ENCODE data around the gene SELL.
A peak's percentile ranks its signal among the peaks of the same experiment; 100 is the strongest.
"Not testable (repeated sequence)": the region's sequence is repeated elsewhere in the genome, so short reads cannot be mapped to it uniquely, and the experiment has no call there.

The SELL gene

DNA sequence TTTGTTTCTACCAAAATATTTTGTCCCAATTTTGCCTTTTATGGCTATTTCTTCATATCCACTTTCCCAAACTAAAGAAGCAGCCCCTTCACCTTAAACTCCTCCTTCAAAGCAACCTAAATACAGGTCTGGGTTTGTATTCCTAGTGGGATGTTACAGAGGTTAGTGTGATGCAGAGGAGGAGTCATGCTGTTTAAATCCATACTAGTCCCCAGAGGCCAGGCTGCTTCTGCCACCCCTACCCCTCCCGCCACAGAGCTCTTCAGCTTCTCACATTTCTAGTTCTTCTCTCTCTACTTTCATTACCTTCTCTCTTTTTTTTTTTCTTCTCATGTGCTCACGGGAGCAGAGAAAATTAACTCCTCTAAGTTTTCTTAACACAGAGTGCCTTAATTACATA, 29.3 kb downstream of the SELL start:
- no peak overlapping the region for H3K27ac Mint-ChIP-seq

DNA sequence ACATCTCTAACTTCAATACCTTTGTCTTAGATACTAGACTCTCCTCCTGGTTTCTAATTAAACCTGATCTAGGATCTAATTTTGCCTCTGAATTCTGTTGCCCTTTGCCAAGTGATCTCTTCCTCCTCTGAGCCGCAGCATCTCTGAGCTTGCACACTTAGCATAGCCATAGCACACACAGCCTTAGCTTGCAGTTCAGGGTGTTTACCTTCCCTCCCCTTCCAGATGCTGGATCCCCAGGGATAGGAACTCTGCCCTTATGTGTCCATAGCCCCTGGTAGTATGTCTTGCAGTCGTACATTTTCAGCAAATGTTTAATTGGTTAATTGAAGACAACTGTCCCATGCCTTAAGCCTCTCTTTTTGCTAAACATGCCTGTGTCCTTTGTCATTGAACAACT, 30.3 kb downstream of the SELL start:
- H3K36me3 Mint-ChIP-seq (ENCODE audit: low read depth) = no peaks in the 10 kb centered on the region
- peaks cover 10% of the 10 kb centered on the region for H3K27me3 Mint-ChIP-seq (ENCODE audit: low read depth, poor library complexity)
- no peak overlapping the region for H3K4me3 Mint-ChIP-seq
- TF ChIP-seq, protein P1, sequence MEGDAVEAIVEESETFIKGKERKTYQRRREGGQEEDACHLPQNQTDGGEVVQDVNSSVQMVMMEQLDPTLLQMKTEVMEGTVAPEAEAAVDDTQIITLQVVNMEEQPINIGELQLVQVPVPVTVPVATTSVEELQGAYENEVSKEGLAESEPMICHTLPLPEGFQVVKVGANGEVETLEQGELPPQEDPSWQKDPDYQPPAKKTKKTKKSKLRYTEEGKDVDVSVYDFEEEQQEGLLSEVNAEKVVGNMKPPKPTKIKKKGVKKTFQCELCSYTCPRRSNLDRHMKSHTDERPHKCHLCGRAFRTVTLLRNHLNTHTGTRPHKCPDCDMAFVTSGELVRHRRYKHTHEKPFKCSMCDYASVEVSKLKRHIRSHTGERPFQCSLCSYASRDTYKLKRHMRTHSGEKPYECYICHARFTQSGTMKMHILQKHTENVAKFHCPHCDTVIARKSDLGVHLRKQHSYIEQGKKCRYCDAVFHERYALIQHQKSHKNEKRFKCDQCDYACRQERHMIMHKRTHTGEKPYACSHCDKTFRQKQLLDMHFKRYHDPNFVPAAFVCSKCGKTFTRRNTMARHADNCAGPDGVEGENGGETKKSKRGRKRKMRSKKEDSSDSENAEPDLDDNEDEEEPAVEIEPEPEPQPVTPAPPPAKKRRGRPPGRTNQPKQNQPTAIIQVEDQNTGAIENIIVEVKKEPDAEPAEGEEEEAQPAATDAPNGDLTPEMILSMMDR (IDR thresholded peaks at IDR 0.05) = no peak
- H3K9me3 Mint-ChIP-seq = no peaks in the 10 kb centered on the region
- DNase-seq = peak; percentile 10
- peaks cover 24% of the 10 kb centered on the region for H3K4me1 Mint-ChIP-seq
- H3K27ac Mint-ChIP-seq = no peak overlapping the region

More for the DNA sequence above, 29.3 kb downstream of the SELL start:
- Mint-ChIP-seq H3K9me3 (no peaks in the 10 kb centered on the region), H3K27me3 (ENCODE audit: low read depth, poor library complexity) (peaks cover 10% of the 10 kb centered on the region), H3K36me3 (ENCODE audit: low read depth) (no peaks in the 10 kb centered on the region), H3K4me1 (peaks cover 24% of the 10 kb centered on the region), H3K4me3 (peak overlapping the region; percentile 47)
- DNase-seq = peak; percentile 6
- TF ChIP-seq, protein P1 (IDR thresholded peaks at IDR 0.05) = no peak

DNA sequence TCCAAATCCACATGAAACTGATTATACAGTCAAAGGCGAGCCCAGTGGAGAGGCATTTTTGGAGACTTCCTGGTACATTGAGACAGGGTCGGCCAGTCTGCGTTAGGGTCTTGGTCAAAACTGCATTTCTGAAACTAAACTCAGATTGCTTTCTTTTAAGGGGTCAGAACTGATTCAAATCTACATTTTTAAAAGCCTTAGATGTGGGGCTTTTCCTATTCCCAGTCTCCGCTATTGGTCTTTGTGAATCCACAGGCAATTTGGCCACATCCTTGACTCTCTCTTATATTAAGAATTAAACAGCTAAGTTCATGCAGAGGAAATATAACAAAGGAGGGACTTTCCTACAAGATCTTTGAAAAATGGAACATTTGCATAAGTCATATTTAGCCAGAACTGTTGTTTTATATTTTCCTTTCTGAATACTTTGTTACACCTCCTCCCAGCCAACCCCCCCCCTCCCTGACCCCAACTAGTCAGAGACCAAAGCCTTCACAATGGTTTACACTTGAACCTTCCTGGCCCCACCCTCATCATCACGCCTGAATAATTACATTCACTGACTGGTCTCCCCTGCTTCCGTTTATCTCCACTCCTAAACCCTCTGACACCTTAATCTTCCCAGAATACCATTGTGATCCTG, 30.9 kb downstream of the SELL start:
- H3K27ac Mint-ChIP-seq = no peak overlapping the region
- H3K36me3 Mint-ChIP-seq (ENCODE audit: low read depth) = no peaks in the 10 kb centered on the region
- peaks cover 24% of the 10 kb centered on the region for H3K4me1 Mint-ChIP-seq
- no peaks in the 10 kb centered on the region for H3K9me3 Mint-ChIP-seq
- DNase-seq = no peak
- no peak overlapping the region for H3K4me3 Mint-ChIP-seq
- peaks cover 10% of the 10 kb centered on the region for H3K27me3 Mint-ChIP-seq (ENCODE audit: low read depth, poor library complexity)
- TF ChIP-seq, protein P1 (IDR thresholded peaks at IDR 0.05) = no peak

DNA sequence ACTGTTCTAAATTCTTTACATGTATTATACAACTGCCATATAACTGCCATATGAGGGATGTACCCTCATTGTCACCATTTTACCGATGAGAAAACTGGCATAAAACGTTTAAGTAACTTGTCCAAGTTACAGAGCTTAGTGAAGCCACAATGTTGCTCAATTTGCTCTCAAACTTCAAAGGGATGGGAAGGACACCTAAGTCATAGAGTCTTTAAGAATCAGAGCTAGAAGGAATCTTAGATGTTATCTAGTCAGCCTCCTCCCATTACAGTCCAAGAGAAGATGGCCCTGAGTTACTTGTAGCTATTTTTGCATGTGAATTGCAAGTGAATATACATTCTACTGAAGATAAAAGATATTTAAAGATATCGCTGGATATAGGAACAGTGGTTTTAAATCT, 31.7 kb downstream of the SELL start:
- H3K27ac Mint-ChIP-seq = no peak overlapping the region

DNA sequence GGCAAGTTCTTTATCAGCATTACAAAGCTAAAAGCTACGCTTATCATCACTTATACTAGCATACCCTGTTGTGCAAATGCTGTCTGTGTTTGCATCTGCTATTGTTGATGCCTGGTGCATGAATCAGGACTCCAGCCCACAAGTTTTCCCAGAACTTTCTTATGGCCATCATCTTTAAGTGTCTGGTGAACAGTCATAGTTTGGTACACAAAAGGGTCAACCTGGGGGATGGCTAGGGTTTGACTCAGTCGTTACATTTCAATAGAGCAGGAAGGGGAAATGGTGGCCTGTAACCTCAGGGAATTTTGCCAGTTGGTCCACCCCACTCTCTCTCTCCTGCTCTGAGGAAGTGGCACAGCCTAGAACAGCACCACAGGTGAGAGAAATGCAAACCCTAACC, 35.4 kb downstream of the SELL start:
- H3K4me3 Mint-ChIP-seq = no peak overlapping the region
- peaks cover 16% of the 10 kb centered on the region for H3K27me3 Mint-ChIP-seq (ENCODE audit: low read depth, poor library complexity)
- no peak for DNase-seq
- TF ChIP-seq, protein P1 (IDR thresholded peaks at IDR 0.05) = no peak
- no peaks in the 10 kb centered on the region for H3K9me3 Mint-ChIP-seq
- H3K4me1 Mint-ChIP-seq = peaks cover 10% of the 10 kb centered on the region
- no peak overlapping the region for H3K27ac Mint-ChIP-seq
- H3K36me3 Mint-ChIP-seq (ENCODE audit: low read depth) = no peaks in the 10 kb centered on the region

More for the DNA sequence above, 31.7 kb downstream of the SELL start:
- no peaks in the 10 kb centered on the region for H3K36me3 Mint-ChIP-seq (ENCODE audit: low read depth)
- H3K27me3 Mint-ChIP-seq (ENCODE audit: low read depth, poor library complexity) = peaks cover 10% of the 10 kb centered on the region
- H3K4me3 Mint-ChIP-seq = no peak overlapping the region
- no peak for DNase-seq
- peaks cover 24% of the 10 kb centered on the region for H3K4me1 Mint-ChIP-seq
- TF ChIP-seq, protein P1 (IDR thresholded peaks at IDR 0.05) = no peak
- no peaks in the 10 kb centered on the region for H3K9me3 Mint-ChIP-seq

DNA sequence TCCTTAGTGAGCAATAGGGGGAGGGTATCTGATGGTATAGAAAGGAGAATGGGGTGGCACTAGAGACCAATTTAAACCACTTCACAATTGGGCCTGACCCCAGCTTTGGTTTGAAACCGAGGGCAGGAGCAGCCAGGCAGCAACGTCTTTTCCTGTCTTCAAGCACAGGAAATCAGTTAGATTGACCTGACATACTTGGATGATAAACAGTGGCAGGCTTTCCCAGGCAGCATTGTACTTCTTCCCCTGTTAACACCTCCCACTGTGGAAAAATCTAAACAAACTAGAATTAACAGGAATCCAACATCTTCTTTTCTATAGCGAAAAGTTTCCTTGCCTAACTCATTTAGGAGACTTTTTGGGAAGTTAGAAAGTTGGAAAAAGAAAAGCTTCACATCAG, 40.6 kb downstream of the SELL start:
- H3K27me3 Mint-ChIP-seq (ENCODE audit: low read depth, poor library complexity) = peaks cover 24% of the 10 kb centered on the region
- H3K36me3 Mint-ChIP-seq (ENCODE audit: low read depth) = no peaks in the 10 kb centered on the region
- H3K4me1 Mint-ChIP-seq = no peaks in the 10 kb centered on the region
- no peak overlapping the region for H3K4me3 Mint-ChIP-seq
- H3K27ac Mint-ChIP-seq = no peak overlapping the region
- TF ChIP-seq, protein P1 (IDR thresholded peaks at IDR 0.05) = no peak
- no peaks in the 10 kb centered on the region for H3K9me3 Mint-ChIP-seq
- no peak for DNase-seq

DNA sequence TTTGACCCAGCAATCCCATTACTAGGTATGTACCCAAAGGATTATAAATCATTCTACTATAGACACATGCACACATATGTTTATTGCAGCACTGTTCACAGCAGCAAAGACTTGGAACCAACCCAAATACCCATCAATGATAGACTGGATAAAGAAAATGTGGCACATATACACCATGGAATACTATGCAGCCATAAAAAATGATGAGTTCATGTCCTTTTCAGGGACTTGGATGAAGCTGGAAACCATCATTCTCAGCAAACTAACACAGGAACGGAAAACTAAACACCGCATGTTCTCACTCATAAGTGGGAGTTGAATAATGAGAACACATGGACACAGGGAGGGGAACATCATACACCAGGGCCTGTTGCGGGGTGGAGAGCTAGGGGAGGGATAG, 41.2 kb downstream of the SELL start:
- Mint-ChIP-seq H3K27me3 (ENCODE audit: low read depth, poor library complexity) (peaks cover 24% of the 10 kb centered on the region), H3K27ac (peak overlapping the region; percentile 44)
- not testable (repeated sequence) for H3K4me1 Mint-ChIP-seq; H3K4me3 Mint-ChIP-seq; DNase-seq; H3K9me3 Mint-ChIP-seq; H3K36me3 Mint-ChIP-seq (ENCODE audit: low read depth)

DNA sequence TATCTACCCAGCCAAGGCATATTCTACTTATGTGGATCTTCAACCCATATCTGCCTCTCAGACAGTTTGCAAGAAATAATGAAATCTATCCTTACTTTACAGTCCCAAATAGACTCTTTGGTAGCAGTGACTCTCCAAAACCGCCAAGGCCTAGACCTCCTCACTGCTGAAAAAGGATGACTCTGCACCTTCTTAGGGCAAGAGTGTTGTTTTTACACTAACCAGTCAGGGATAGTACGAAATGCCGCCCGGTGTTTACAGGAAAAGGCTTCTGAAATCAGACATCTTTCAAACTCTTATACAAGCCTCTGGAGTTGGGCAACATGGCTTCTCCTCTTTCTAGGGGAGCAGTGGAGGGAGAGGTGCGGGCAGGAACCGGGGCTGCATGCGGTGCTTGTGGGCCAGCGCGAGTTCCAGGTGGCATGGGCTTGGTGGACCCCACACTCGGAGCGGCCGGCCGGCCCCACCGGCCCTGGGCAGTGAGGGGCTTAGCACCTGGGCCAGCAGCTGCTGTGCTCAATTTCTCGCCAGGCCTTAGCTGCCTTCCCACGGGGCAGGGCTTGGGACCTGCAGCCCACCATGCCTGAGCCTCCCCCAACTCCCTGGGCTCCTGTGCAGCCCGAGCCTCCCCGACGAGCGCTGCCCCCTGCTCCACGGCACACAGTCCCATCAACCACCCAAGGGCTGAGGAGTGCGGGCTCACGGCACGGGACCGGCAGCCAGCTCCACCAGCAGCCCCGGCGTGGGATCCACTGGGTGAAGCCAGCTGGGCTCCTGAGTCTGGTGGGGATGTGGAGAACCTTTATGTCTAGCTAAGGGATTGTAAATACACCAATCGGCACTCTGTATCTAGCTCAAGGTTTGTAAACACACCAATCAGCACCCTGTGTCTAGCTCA, 43.5 kb downstream of the SELL start:
- not testable (repeated sequence) for H3K4me3 Mint-ChIP-seq; H3K36me3 Mint-ChIP-seq (ENCODE audit: low read depth); H3K27ac Mint-ChIP-seq; H3K9me3 Mint-ChIP-seq; H3K4me1 Mint-ChIP-seq; DNase-seq
- peaks cover 22% of the 10 kb centered on the region for H3K27me3 Mint-ChIP-seq (ENCODE audit: low read depth, poor library complexity)
